Suprapubic skin (tissue), 4 donors: ENCODE results near the gene C1orf174. TPM values are rescaled to one million over a fixed set of nuclear protein-coding genes. Genes with fewer than 3 reads are reported as not detected.

Experiments used
- DNase-seq, 2 donors: peaks; one replicate each; pipeline ENCODE4 v3.0.0-alpha.2; 2019; ENCODE audit warnings: low spot score in 2 of 2
- H3K27ac ChIP-seq: fragments of 200-600 bp; sonication (generic); one replicate; pipeline ENCODE4 v1.5.1; 2019
- H3K27me3 ChIP-seq: fragments of 200-600 bp; sonication (generic); one replicate; pipeline ENCODE4 v1.5.1; 2019
- H3K36me3 ChIP-seq: fragments of 200-600 bp; sonication (generic); one replicate; pipeline ENCODE4 v1.5.1; 2019
- H3K4me1 ChIP-seq: fragments of 200-600 bp; sonication (generic); one replicate; pipeline ENCODE4 v1.5.1; 2019
- H3K4me3 ChIP-seq: fragments of 200-600 bp; sonication (generic); one replicate; pipeline ENCODE4 v1.5.1; 2019; ENCODE audit warnings: mild to moderate bottlenecking
- H3K9me3 ChIP-seq: fragments of 200-600 bp; sonication (generic); one replicate; pipeline ENCODE4 v1.5.1; 2019
- CTCF ChIP-seq, 2 donors: fragments of 200-600 bp in 1 of 2; fragments of 450-650 bp in 1 of 2; sonication (generic) in 1 of 2; IDR thresholded peaks; one replicate each; pipeline ENCODE4 v1.5.1; 2016 to 2019; ENCODE audit warnings: antibody characterized with exemption in 2 of 2, mild to moderate bottlenecking in 1 of 2, moderate library complexity in 1 of 2
- EP300 ChIP-seq: sonication (generic); formaldehyde crosslinking; IDR thresholded peaks from one replicate; pipeline ENCODE4 v1.6.1; 2017; ENCODE audit warnings: antibody characterized with exemption
- POLR2A ChIP-seq, 2 donors: fragments of 450-650 bp; IDR thresholded peaks; one replicate each; pipeline ENCODE4 v1.6.1; 2017; ENCODE audit warnings: antibody characterized with exemption in 2 of 2, mild to moderate bottlenecking in 2 of 2, moderate library complexity in 2 of 2
- POLR2AphosphoS5 ChIP-seq, 3 donors: sonication (generic); formaldehyde crosslinking; IDR thresholded peaks; one replicate each; pipeline ENCODE4 v1.6.1; 2017; ENCODE audit warnings: antibody characterized with exemption in 3 of 3
- WGBS: methylation state at CpG from one replicate; pipeline ENCODE4 v1.1.5; 2018; 5-methylcytosine and 5-hydroxymethylcytosine counted together
- total RNA-seq, 4 donors: library from RNA; depleted of rRNA; stranded (reverse); fragments of >200 nt; gene quantifications; one replicate each; pipeline ENCODE4 v1.1.0, GENCODE V29; 2016

The C1orf174 gene
- total RNA-seq, 4 donors from 2014 or later: 16.0 to 25.3 (median 19.7) TPM

DNA sequence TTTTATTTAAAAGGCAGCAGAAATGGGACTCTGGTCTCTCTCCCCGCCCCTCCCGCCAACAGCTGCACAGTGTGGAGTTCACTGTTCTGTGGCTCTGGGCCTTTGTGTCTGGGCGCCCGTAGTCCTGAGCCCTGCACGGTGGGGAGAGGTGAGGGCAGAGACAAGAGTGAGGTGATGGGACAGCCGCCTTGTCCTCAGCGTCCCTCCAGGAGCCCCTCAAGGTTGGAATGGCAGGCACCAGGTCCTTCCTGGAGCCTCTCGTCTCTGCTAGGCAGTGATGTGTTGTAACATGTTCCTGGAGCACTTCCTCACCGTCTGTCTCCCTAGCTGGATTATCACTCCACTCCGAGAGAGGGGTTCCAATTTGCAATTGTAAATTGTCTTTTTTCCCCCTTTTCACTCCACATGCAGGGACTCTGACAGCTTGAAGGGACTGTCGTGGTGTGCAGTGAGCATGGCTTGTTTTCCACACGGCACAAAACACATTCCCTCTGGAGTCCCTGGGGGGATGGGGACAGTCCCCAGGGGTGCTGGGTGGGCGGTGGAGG is 44.6 kb upstream of the C1orf174 start:
- H3K27me3 ChIP-seq: peaks cover 81% of the 10 kb centered on the region
- no peak for TF ChIP-seq EP300
- no peak for TF ChIP-seq POLR2A (IDR thresholded peaks at IDR 0.05)
- no peak for TF ChIP-seq POLR2AphosphoS5 (IDR thresholded peaks at IDR 0.05)
- TF ChIP-seq CTCF (IDR thresholded peaks at IDR 0.05): no peak

GRCh38 chr1:3943806-3944577 is 43.9 kb upstream of the C1orf174 start:
- H3K9me3 ChIP-seq: no peaks in the 10 kb centered on the region
- H3K4me1 ChIP-seq: no peaks in the 10 kb centered on the region
- 69% methylated on average over 29 of the region's 29 CpGs for WGBS

More for the DNA sequence above, 44.6 kb upstream of the C1orf174 start:
- no peaks in the 10 kb centered on the region for H3K9me3 ChIP-seq
- no peaks in the 10 kb centered on the region for H3K36me3 ChIP-seq
- no peaks in the 10 kb centered on the region for H3K4me1 ChIP-seq
- H3K4me3 ChIP-seq: no peak overlapping the region
- 46% methylated on average over 13 of the region's 13 CpGs for WGBS
- no peak for DNase-seq
- no peak overlapping the region for H3K27ac ChIP-seq

DNA sequence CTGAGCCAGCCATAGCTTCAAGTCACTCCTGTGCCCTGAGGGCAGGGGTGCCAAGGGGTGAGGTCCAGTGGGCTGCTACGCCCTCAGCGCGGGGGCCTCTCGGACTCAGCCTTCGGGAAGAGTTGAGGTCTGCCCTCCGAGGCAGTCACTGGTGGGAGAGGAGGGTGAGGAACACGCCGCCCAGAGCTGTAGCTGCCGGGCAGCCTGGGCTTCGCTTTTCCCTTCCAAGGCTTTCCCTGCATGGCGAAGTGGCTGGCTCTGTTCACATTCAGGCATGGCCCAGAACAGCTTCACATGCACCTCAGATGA is 43.0 kb upstream of the C1orf174 start:
- Histone ChIP-seq H3K27me3 (peaks cover 84% of the 10 kb centered on the region), H3K4me1 (no peaks in the 10 kb centered on the region), H3K4me3 (no peak overlapping the region), H3K9me3 (no peaks in the 10 kb centered on the region), H3K36me3 (no peaks in the 10 kb centered on the region), H3K27ac (no peak overlapping the region)
- TF ChIP-seq CTCF (IDR thresholded peaks at IDR 0.05): no peak
- TF ChIP-seq POLR2AphosphoS5 (IDR thresholded peaks at IDR 0.05): no peak
- no peak for TF ChIP-seq EP300
- TF ChIP-seq POLR2A (IDR thresholded peaks at IDR 0.05): no peak
- 58% methylated on average over 11 of the region's 11 CpGs for WGBS
- no peak for DNase-seq

More at GRCh38 chr1:3943806-3944577, 43.9 kb upstream of the C1orf174 start:
- H3K36me3 ChIP-seq: no peaks in the 10 kb centered on the region
- TF ChIP-seq CTCF (IDR thresholded peaks at IDR 0.05) (no peak), EP300 (no peak), POLR2AphosphoS5 (IDR thresholded peaks at IDR 0.05) (no peak), POLR2A (IDR thresholded peaks at IDR 0.05) (no peak)
- no peak for DNase-seq
- H3K27ac ChIP-seq: no peak overlapping the region
- peaks cover 87% of the 10 kb centered on the region for H3K27me3 ChIP-seq
- no peak overlapping the region for H3K4me3 ChIP-seq

GRCh38 chr1:3942416-3943122 is 42.5 kb upstream of the C1orf174 start:
- no peak for DNase-seq
- TF ChIP-seq EP300 (no peak), POLR2A (IDR thresholded peaks at IDR 0.05) (no peak), POLR2AphosphoS5 (IDR thresholded peaks at IDR 0.05) (no peak), CTCF (IDR thresholded peaks at IDR 0.05) (no peak)
- peaks cover 2% of the 10 kb centered on the region for H3K9me3 ChIP-seq
- H3K4me3 ChIP-seq: no peak overlapping the region
- WGBS: 49% methylated on average over 17 of the region's 17 CpGs
- H3K27me3 ChIP-seq: peaks cover 80% of the 10 kb centered on the region
- H3K4me1 ChIP-seq: no peaks in the 10 kb centered on the region
- no peak overlapping the region for H3K27ac ChIP-seq
- no peaks in the 10 kb centered on the region for H3K36me3 ChIP-seq

DNA sequence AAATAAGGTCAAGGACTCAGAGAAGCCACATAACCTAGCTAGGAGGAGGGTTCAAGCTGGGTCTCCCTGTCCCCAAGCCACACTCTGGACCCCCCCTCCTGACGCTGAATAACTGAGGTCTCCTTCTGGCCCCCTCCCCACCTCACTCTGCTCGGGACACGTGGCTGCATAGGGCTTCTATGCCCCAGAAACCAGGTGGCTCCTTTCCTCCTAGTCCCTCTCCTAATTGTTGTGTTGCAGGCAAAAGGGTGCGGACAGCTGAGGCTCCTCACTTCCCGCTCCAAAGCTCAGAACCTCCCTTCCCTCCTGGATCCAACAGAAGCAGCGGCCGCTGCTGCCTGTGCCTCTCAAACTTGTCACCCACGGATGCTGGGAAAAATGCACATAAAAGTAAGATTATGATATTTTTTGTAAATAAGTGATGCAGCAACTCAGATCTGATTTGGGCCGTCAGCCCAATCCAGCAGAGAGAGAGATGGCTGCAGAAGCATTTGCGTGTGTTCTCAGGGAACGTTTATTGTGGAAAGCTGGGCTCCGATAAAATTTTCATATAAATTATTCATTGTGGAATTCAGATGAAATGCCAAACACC is 40.8 kb upstream of the C1orf174 start:
- H3K27ac ChIP-seq: no peak overlapping the region
- DNase-seq: no peak
- H3K36me3 ChIP-seq: no peaks in the 10 kb centered on the region
- WGBS: 45% methylated on average over 12 of the region's 12 CpGs
- peaks cover 68% of the 10 kb centered on the region for H3K27me3 ChIP-seq
- peaks cover 8% of the 10 kb centered on the region for H3K9me3 ChIP-seq
- TF ChIP-seq EP300 (no peak), CTCF (IDR thresholded peaks at IDR 0.05) (no peak), POLR2A (IDR thresholded peaks at IDR 0.05) (no peak), POLR2AphosphoS5 (IDR thresholded peaks at IDR 0.05) (no peak)
- H3K4me3 ChIP-seq: no peak overlapping the region
- no peaks in the 10 kb centered on the region for H3K4me1 ChIP-seq
